HG02943 (cell line): Measurements from ENCODE around the gene SPATA17.
"Not testable (repeated sequence)": the region's sequence is repeated elsewhere in the genome, so short reads cannot be mapped to it uniquely, and the experiment has no call there.

Source experiments
- ATAC-seq: cut with Tn5 transposase; IDR thresholded peaks from one replicate; pipeline ENCODE4 v1.9.1; 2021; ENCODE audit warnings: mild to moderate bottlenecking, low read depth, moderate library complexity; ENCODE audit not compliant: unreplicated experiment

The SPATA17 gene

DNA sequence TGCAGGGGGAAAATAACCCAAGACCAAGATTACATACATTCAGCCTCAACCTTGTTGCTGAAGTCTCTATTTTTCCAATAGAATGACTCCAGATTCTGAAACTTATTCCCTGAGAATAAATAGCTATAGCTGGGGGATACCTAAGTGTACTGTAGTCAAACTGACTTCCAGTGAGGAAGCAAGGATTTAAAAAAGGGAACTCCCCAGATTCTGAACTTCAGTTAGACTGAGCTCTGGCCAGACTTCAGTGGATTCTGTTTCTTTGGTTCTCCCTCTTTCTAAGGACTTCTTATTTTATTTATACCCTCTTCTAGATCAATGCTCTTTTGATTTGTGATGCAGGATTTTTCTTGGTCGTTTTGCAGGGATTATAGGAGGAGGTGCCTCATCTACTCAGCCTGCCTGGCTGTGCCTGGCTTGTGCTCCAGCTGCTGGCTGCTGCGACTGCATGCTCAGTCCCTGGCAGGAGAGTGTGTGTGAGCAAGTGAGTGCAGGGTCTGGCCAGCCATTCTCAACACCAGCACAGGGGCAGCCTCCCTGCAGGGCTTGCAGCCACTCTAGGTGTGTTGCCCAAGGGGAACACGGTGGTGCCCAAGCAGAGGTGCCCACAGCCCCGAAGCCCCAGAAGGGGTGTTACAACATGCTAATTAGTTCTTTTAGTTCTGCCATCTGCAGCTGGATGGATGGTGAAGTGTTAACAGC lies 43.0 kb downstream of the SPATA17 start:
- no peak for ATAC-seq

- no peak for ATAC-seq
These were observed 50.7 kb downstream of the SPATA17 start for GRCh38 chr1:217681806-217682205.

GRCh38 chr1:217687511-217687910 lies 56.4 kb downstream of the SPATA17 start:
- ATAC-seq, result no peak

DNA sequence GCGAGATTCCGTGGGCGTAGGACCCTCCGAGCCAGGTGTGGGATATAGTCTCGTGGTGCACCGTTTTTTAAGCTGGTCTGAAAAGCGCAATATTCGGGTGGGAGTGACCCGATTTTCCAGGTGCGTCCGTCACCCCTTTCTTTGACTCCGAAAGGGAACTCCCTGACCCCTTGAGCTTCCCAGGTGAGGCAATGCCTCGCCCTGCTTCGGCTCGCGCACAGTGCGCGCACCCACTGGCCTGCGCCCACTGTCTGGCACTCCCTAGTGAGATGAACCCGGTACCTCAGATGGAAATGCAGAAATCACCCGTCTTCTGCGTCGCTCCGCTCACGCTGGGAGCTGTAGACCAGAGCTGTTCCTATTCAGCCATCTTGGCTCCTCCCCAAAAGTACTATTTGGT lies 65.0 kb downstream of the SPATA17 start:
- not testable (repeated sequence) for ATAC-seq

- no peak for ATAC-seq
These were observed 72.2 kb downstream of the SPATA17 start for GRCh38 chr1:217703326-217703725.

DNA sequence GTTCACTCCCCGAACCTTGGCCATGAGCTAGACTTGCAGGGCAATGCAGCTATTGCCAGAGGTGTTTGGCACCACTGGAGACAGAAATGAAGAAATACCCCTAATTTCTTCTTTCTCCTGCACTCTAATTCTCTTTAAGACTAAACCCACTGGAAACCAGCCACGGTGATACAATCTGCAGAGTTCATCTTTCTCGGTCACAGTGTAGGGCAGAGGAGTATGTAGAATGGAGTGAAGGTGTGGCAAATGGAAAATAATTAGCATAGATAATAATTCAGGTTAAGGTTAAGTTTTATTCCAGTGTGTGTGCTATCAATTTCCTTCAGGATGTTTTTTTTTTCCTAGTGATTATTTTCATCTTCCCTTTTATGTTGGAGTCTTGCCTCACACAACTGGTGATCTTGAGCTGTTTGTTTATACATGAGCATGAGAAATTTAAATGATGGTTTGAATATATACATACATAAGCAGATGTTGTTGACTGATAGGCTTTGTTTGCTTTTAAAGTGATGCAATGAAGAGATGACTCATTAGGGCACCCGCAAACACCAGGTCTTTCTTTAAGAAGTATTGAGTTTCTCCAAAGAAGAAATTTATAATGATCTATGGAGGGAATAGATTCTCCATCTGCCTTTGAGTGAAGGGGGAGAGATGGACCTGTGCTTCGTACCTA lies 81.9 kb downstream of the SPATA17 start:
- no peak for ATAC-seq

DNA sequence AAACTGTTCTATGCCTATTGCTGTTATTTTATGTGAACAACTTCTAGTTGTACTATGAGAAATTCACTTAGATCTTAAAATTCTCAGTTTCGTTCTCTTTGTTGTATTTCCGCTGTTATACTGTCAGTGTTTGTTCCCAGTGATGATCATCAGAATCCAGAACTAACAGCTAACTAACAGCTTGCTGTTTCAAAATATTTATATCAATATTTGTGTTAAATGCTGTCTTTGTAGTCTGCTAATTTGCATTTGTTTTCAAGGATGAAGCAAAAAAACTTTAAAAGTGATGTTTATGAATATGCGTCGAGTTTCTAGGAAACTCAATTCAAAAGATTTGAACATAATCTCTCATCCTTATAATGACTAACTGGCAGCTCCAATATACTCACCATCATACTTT lies 84.5 kb downstream of the SPATA17 start:
- no peak for ATAC-seq

DNA sequence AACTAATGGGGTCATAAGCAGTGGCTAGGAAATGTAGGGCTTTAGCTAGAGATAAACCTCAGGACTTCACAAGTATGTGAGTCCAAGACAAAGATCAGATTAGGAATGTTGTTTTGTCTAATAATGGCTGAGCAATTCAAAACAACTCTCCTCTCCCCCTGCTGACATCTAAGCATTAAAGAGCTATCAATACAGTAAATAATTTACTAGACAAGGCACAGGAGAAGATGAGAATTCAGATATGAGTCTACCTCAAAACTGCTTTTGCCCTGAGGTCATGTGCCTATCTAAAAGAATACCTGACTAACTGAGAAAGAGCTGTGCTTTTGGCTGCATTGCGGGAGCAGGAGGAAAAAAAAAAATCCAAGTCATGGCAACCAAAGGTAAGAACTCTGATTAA lies 86.8 kb downstream of the SPATA17 start:
- ATAC-seq, result no peak

DNA sequence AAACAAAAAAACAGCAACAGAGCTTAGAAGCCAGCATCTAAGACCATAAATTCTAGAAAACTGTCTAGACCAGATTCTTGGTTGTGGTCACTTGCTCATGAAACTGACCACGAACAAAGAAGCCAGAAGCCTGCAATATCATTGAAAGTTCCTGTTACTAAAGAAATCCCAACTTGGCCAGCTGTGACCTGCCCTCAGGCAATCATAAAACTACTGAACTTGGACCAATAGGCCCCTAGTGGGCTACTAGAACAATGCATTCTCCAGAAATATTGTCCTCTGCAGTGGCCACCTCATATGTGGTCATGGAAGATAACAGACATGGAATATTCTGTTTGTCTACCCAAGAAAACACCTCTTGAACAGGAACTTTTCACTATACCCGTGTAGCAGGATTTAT lies 87.7 kb downstream of the SPATA17 start:
- no peak for ATAC-seq

GRCh38 chr1:217721692-217722091 lies 90.5 kb downstream of the SPATA17 start:
- ATAC-seq, result no peak

DNA sequence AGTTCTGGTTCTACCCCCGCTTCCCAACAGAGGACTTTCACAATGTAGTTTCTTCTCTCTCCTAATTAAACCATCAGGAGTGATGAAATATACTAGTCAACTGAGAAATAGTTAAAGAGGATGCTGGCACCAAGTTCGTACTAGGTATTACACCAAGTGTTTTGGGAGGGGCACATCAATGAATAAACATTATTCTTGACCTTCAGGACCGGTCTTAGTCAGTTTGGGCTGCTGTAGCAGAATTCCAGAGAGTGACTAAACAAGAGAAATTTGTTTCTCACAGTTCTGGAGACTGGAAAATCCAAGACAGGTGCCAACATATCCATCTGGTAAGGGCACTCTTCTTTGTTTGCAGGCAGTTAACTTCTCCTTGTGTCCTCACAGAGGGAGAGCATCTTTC lies 103.8 kb downstream of the SPATA17 start:
- ATAC-seq, result no peak

- ATAC-seq, result no peak
These were observed 116.1 kb downstream of the SPATA17 start for GRCh38 chr1:217747156-217747769.

DNA sequence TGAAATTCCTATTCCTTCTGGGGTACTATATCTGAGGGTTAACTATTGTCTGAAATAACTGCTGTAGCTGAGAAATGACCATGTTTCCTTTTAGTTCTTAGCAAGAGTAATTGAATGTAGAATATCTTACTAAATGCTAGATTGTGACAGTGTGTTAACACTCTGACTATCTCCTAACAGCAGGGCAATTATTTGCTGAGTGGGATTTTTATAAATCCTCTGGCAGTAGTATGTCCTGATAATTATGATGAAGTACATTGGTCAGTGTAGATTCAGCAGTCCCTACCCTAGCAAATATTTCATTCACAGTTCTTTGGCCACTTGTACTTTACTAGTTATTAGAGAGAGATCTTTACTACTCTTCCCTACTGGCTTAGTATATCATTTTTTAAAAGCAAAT lies 138.6 kb downstream of the SPATA17 start:
- no peak for ATAC-seq

GRCh38 chr1:217770918-217771317 lies 139.8 kb downstream of the SPATA17 start:
- no peak for ATAC-seq

DNA sequence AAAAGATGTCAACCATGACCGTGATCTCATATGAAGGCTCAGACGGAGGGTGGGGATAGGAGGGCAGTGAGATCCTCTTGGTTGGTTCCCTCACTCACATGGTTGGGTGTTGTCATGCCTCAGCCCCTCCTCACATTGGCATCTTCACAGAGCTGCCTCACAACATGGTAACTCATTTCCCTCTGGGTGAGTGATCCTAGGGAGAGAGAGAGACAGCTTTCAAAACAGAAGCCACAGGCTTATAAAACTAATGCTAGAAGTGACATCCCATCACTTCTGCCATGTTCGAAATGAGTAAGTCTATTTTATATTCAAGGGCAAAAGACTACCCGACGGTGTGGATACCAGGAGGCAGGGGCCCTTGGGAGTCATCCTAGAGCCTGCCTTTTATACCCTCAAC lies 145.5 kb downstream of the SPATA17 start:
- ATAC-seq, result no peak

DNA sequence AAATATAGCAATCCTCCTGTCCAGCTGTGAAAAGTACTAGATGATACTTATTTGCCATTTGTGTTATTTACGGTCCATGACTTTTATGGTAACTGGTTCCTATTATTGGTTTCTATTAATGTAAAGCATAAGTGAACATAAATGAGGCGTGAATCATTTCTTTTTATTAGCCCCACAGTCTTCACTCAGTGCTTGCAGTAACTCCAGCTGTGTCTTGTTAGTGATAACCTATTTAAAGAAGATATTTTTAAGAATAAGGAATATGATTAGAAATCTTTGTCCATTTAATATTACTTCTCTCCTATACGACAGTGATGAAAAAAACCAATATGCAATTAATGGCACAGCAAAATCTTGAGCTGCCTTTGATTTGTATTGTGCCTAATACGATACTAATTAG lies 149.9 kb downstream of the SPATA17 start:
- ATAC-seq, result no peak

- ATAC-seq, result no peak
These were observed 159.9 kb downstream of the SPATA17 start for GRCh38 chr1:217791091-217791490.

DNA sequence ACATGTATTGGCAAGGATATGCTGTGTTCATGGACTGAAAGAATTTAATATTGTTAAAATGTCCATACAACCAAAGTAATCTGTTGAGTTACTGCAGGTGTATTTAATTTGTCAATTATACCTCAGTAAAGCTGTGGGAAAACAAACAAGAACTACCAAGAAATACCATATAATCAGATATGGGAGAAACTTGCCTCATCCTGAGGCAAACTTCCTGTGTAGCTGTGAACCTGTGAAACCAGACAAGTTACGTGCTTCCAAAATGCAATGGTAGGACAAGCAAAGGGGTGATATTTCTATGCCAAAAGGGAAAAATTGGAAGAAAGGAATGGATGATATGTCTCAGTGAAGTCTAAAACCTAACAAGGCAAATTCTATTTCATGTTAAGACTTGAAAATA lies 174.6 kb downstream of the SPATA17 start:
- ATAC-seq, result no peak

DNA sequence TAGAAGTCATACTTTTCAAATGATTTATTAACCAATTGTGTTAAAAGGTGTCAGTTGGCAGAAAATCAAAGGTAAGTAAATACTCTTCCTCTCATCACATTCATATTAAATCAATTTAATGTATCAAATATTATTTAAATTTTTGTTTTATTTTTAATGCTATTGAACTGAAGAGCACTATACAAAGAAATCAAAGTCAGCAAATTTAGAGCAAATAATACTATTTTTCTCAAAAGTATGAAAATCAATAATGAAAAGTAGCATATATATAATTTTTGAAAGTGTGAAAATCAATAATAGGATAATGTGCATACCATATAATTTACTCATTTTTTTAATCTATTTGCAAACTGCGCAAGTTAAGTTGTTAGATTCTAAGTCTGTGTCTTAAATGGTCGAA lies 181.0 kb downstream of the SPATA17 start:
- ATAC-seq, result no peak

- ATAC-seq, result no peak
These were observed 181.9 kb downstream of the SPATA17 start for GRCh38 chr1:217813031-217813430.

DNA sequence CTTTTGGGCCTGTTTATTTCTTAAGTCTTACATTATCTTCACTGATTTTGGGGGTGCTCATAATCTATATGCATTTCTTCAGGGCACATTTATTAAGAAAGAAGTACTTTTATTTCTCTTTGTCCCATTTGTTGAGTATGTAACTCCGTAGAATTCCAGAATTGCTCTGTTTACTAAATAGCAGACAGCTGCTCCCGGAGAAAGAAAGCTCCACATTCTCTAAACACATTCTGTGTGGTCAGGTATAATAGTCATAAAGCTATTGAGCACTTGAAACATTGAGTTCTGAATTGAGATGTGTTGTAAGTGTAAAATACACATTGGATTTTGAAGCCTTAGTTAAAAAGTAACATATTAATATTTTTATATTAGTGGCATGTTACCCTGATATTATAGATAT lies 206.5 kb downstream of the SPATA17 start:
- ATAC-seq, result no peak

DNA sequence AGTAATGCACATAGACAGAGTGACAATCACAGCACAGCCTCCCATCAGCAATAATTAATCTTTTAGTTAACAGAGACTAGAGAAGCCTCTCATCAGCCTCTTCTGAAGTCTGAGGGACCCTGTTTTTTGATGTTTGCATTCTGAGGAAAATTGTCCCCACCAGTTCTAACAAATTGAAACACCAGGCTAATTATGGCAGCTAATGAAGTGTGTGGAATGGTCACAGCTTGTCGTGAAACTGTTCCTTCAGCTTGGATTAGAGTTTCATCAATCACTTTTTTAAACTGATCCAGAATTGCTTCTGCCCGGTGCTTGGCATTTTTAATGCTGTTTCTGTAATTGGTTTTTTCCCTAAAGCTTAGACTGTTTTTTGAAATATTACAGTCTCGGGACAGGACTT lies 208.0 kb downstream of the SPATA17 start:
- ATAC-seq, result no peak
